SJSA1 (cell line): ENCODE data around the gene DESI2. TPM values are rescaled to one million over a fixed set of nuclear protein-coding genes. Genes with fewer than 3 reads are reported as not detected.

Experiments
- total RNA-seq: library from RNA; depleted of rRNA; stranded (reverse); fragments of >200 nt; shearing (Covaris generic); gene quantifications from 2 replicates; pipeline ENCODE4 v1.2.3, GENCODE V29; 2014; rRNA removed

Gene DESI2
- total RNA-seq, 1 experiment from 2014 or later: 85.8 TPM

Other genes with a start within 250 kb of the DESI2 start
- gene ADSS2, start 201.2 kb upstream of the DESI2 start, total RNA-seq: 71.4 and 98.1 TPM in 2 replicates
- 0.05 TPM in 1 of 2 replicates, not detected in the other for gene CATSPERE, start 191.9 kb upstream of the DESI2 start, total RNA-seq
- 44.8 and 142 TPM in 2 replicates for gene COX20, start 182.5 kb downstream of the DESI2 start, total RNA-seq
- gene HNRNPU, start 211.4 kb downstream of the DESI2 start, total RNA-seq: 411 and 566 TPM in 2 replicates